PFSK-1 (cell line): Measurements from ENCODE around the gene ZNF669.

Experiments used
- FOXP2 ChIP-seq: optimal IDR thresholded peaks from 2 replicates; pipeline ENCODE3; 2011; ENCODE audit warnings: borderline replicate concordance, control low read depth, inconsistent platforms; ENCODE audit not compliant: insufficient read depth; ENCODE audit errors: extremely low read length, extremely low read depth
- POLR2AphosphoS5 ChIP-seq: IDR thresholded peaks from 2 replicates; pipeline ENCODE4 v1.6.1; 2012; ENCODE audit warnings: low read depth, mild to moderate bottlenecking, control low read depth, low read length, moderate library complexity
- SIN3A ChIP-seq: IDR thresholded peaks from 2 replicates; pipeline ENCODE4 v1.6.1; 2012; ENCODE audit warnings: mild to moderate bottlenecking, low read length, moderate library complexity, borderline replicate concordance; ENCODE audit not compliant: insufficient read depth
- TAF1 ChIP-seq: IDR thresholded peaks from 2 replicates; pipeline ENCODE4 v1.6.1; 2012; ENCODE audit warnings: low read length, control low read depth, borderline replicate concordance; ENCODE audit not compliant: insufficient read depth
- TF ChIP-seq, protein P1 (sequence below), 2 experiments: IDR thresholded peaks; 2 replicates each; pipeline versions ENCODE4 v1.6.1 to v1.8.0; 2011 to 2012; ENCODE audit warnings: low read depth in 2 of 2, low read length in 2 of 2, control low read depth in 1 of 2, inconsistent platforms in 1 of 2, mild to moderate bottlenecking in 1 of 2, moderate library complexity in 1 of 2; ENCODE audit not compliant: insufficient read depth in 1 of 2

The ZNF669 gene

GRCh38 chr1:247111700-247112478 lies 7.7 kb upstream of the ZNF669 start:
- TF ChIP-seq FOXP2 (no peak), TAF1 (no peak), SIN3A (no peak), POLR2AphosphoS5 (no peak)
- TF ChIP-seq, protein P1, sequence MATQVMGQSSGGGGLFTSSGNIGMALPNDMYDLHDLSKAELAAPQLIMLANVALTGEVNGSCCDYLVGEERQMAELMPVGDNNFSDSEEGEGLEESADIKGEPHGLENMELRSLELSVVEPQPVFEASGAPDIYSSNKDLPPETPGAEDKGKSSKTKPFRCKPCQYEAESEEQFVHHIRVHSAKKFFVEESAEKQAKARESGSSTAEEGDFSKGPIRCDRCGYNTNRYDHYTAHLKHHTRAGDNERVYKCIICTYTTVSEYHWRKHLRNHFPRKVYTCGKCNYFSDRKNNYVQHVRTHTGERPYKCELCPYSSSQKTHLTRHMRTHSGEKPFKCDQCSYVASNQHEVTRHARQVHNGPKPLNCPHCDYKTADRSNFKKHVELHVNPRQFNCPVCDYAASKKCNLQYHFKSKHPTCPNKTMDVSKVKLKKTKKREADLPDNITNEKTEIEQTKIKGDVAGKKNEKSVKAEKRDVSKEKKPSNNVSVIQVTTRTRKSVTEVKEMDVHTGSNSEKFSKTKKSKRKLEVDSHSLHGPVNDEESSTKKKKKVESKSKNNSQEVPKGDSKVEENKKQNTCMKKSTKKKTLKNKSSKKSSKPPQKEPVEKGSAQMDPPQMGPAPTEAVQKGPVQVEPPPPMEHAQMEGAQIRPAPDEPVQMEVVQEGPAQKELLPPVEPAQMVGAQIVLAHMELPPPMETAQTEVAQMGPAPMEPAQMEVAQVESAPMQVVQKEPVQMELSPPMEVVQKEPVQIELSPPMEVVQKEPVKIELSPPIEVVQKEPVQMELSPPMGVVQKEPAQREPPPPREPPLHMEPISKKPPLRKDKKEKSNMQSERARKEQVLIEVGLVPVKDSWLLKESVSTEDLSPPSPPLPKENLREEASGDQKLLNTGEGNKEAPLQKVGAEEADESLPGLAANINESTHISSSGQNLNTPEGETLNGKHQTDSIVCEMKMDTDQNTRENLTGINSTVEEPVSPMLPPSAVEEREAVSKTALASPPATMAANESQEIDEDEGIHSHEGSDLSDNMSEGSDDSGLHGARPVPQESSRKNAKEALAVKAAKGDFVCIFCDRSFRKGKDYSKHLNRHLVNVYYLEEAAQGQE (IDR thresholded peaks at IDR 0.05; ENCODE audit: insufficient read depth in 1 of 2, low read depth in 2 of 2, low read length in 2 of 2) = no peak

DNA sequence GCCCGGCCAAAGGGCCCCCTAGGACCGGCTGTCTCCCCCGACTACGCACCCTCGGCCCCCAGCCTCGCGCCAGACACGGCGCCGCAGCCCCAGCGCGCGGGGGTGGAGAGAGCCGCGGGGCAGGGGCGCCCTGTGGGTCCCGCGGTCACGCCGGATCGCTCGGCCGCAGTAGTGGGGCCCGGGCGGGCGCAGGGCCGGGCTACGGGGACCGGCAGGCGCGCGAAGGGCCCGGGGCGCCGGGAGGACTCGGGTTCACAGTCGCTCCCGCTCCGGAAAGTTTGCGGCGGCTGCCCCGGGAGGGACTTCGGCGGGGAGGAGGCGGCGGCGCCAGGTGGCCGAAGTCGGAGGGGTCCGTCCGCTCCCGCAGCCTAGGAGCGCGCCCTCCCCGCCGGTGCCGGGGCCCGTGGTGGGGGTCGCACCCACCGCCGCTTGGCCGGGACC lies 7.1 kb upstream of the ZNF669 start:
- no peak for TF ChIP-seq POLR2AphosphoS5
- TF ChIP-seq, protein P1 (IDR thresholded peaks at IDR 0.05; ENCODE audit: insufficient read depth in 1 of 2, low read depth in 2 of 2, low read length in 2 of 2) = no peak
- no peak for TF ChIP-seq FOXP2

GRCh38 chr1:247110627-247111258 lies 6.6 kb upstream of the ZNF669 start:
- TF ChIP-seq, protein P1 (IDR thresholded peaks at IDR 0.05; ENCODE audit: insufficient read depth in 1 of 2, low read depth in 2 of 2, low read length in 2 of 2) = no peak
- TF ChIP-seq SIN3A (no peak), FOXP2 (no peak), POLR2AphosphoS5 (no peak), TAF1 (no peak)

GRCh38 chr1:247107694-247108093 lies 3.5 kb upstream of the ZNF669 start:
- no peak for TF ChIP-seq POLR2AphosphoS5
- TF ChIP-seq TAF1 = no peak
- TF ChIP-seq SIN3A = no peak
- TF ChIP-seq, protein P1 (IDR thresholded peaks at IDR 0.05; ENCODE audit: insufficient read depth in 1 of 2, low read depth in 2 of 2, low read length in 2 of 2) = no peak
- TF ChIP-seq FOXP2 = no peak

DNA sequence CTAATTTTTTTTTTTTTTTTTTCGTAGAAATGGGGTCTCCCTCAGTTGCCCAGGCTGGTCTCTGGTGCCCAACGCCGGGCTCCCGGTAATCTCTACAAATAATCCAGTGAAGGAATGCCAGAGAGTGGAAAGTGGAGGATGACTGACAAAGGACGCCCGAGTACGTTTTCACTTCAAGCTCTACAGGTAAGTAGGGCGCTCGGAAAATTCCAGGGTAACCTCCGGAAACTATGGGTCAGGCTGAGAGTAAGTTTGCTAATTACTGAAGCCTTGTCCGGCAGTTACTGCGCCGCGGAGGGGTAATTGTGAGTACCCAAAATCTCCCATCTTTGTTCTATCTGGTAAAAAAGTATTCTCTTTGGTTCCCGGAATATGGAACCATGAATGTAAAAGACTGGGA lies 1.8 kb upstream of the ZNF669 start:
- TF ChIP-seq FOXP2 = no peak
- TF ChIP-seq, protein P1 (IDR thresholded peaks at IDR 0.05; ENCODE audit: insufficient read depth in 1 of 2, low read depth in 2 of 2, low read length in 2 of 2) = no peak
- no peak for TF ChIP-seq POLR2AphosphoS5
- no peak for TF ChIP-seq SIN3A
